HEK293 (cell line): ENCODE data around the gene SCYL1.

ENCODE experiments used
- CTCF ChIA-PET: fragments of 350-600 bp; formaldehyde crosslinking; extraction: SDS; loops from one replicate; lab custom pipeline; 2021; ENCODE audit warnings: antibody characterized with exemption; lab: Yijun Ruan, JAX
- POLR2A ChIA-PET: fragments of 300-600 bp; formaldehyde crosslinking; extraction: SDS; loops from one replicate; lab custom pipeline; 2020; ENCODE audit warnings: antibody characterized with exemption, inconsistent platforms; lab: Yijun Ruan, JAX
- H3K27ac ChIP-seq: fragments of 200-500 bp; sonication (Bioruptor generic); 2 replicates; pipeline ENCODE4 v1.5.1; 2014; ENCODE audit warnings: low read depth, low read length, control low read depth, inconsistent platforms; ENCODE audit errors: extremely low read depth
- H3K36me3 ChIP-seq, 2 experiments: fragments of 200-500 bp in 1 of 2; sonication (Bioruptor generic) in 1 of 2; 1 replicate in 1 of 2; 2 replicates in 1 of 2; pipeline ENCODE4 v1.5.1; 2014 to 2017; ENCODE audit warnings: inconsistent platforms in 2 of 2, low read length in 2 of 2; ENCODE audit not compliant: control insufficient read depth in 2 of 2, insufficient read depth in 1 of 2
- H3K4me1 ChIP-seq: fragments of 200-500 bp; sonication (Bioruptor generic); 2 replicates; pipeline ENCODE4 v1.5.1; 2014; ENCODE audit warnings: mild to moderate bottlenecking, low read length, inconsistent platforms; ENCODE audit not compliant: control insufficient read depth, insufficient read depth
- H3K4me3 ChIP-seq: 2 replicates; pipeline ENCODE4 v1.5.1; 2011; ENCODE audit warnings: low read depth, mild to moderate bottlenecking, control low read depth, low read length, moderate library complexity
- H3K9me3 ChIP-seq: fragments of 200-500 bp; sonication (Bioruptor generic); 2 replicates; pipeline ENCODE4 v1.5.1; 2014; ENCODE audit warnings: low read depth, low read length, inconsistent platforms; ENCODE audit not compliant: control insufficient read depth, insufficient read depth
- CTCF ChIP-seq: fragments of 450-650 bp; formaldehyde crosslinking; IDR thresholded peaks from 2 replicates; pipeline ENCODE4 v1.5.1; 2016; ENCODE audit warnings: missing biosample characterization, missing genetic modification characterization
- MEIS1 ChIP-seq: sonication (generic); formaldehyde crosslinking; IDR thresholded peaks from 2 replicates; pipeline ENCODE4 v1.8.1; 2022; ENCODE audit warnings: missing genetic modification reagents, mild to moderate bottlenecking, borderline replicate concordance
- MYNN ChIP-seq: fragments of 450-650 bp; formaldehyde crosslinking; IDR thresholded peaks from 2 replicates; pipeline ENCODE4 v1.5.1; 2016; ENCODE audit warnings: missing biosample characterization, missing genetic modification characterization, borderline replicate concordance
- MZF1 ChIP-seq: fragments of 450-650 bp; formaldehyde crosslinking; IDR thresholded peaks from 2 replicates; pipeline ENCODE4 v1.5.1; 2017; ENCODE audit warnings: missing biosample characterization, missing genetic modification characterization, borderline replicate concordance
- PRDM2 ChIP-seq: fragments of 450-650 bp; formaldehyde crosslinking; IDR thresholded peaks from 2 replicates; pipeline ENCODE4 v1.5.1; 2016; ENCODE audit warnings: missing biosample characterization, missing genetic modification characterization, borderline replicate concordance
- RBAK ChIP-seq: fragments of 450-650 bp; formaldehyde crosslinking; IDR thresholded peaks from 2 replicates; pipeline ENCODE4 v1.5.1; 2016; ENCODE audit warnings: missing biosample characterization, missing genetic modification characterization
- SCRT1 ChIP-seq: fragments of 450-650 bp; formaldehyde crosslinking; IDR thresholded peaks from 2 replicates; pipeline ENCODE4 v1.5.1; 2016; ENCODE audit warnings: missing biosample characterization, missing genetic modification characterization, borderline replicate concordance
- SP3 ChIP-seq: fragments of 450-650 bp; formaldehyde crosslinking; IDR thresholded peaks from 2 replicates; pipeline ENCODE4 v1.5.1; 2016; ENCODE audit warnings: missing biosample characterization, missing genetic modification characterization
- TCF7L2 ChIP-seq: IDR thresholded peaks from 2 replicates; pipeline ENCODE4 v1.6.1; 2011; ENCODE audit warnings: low read depth, mild to moderate bottlenecking, inconsistent platforms, low read length, moderate library complexity, borderline replicate concordance
- WT1 ChIP-seq: fragments of 450-650 bp; formaldehyde crosslinking; IDR thresholded peaks from 2 replicates; pipeline ENCODE4 v1.5.1; 2016; ENCODE audit warnings: missing biosample characterization, missing genetic modification characterization
- ZFHX2 ChIP-seq: fragments of 450-650 bp; formaldehyde crosslinking; conservative IDR thresholded peaks from 2 replicates; pipeline ENCODE4 v1.5.1; 2016; ENCODE audit warnings: missing biosample characterization, missing genetic modification characterization
- ZFP3 ChIP-seq: fragments of 450-650 bp; formaldehyde crosslinking; IDR thresholded peaks from 2 replicates; pipeline ENCODE4 v1.5.1; 2016; ENCODE audit warnings: low read depth, missing biosample characterization, missing genetic modification characterization
- ZNF132 ChIP-seq: fragments of 450-650 bp; formaldehyde crosslinking; IDR thresholded peaks from 2 replicates; pipeline ENCODE4 v1.5.1; 2017; ENCODE audit warnings: missing biosample characterization, missing genetic modification characterization, borderline replicate concordance
- ZNF16 ChIP-seq: fragments of 450-650 bp; formaldehyde crosslinking; IDR thresholded peaks from 2 replicates; pipeline ENCODE4 v1.5.1; 2016; ENCODE audit warnings: low read depth, missing biosample characterization, missing genetic modification characterization
- ZNF292 ChIP-seq: fragments of 450-650 bp; formaldehyde crosslinking; IDR thresholded peaks from 2 replicates; pipeline ENCODE4 v1.5.1; 2016; ENCODE audit warnings: low read depth, missing biosample characterization, missing genetic modification characterization, borderline replicate concordance
- ZNF324 ChIP-seq: fragments of 450-650 bp; formaldehyde crosslinking; IDR thresholded peaks from 2 replicates; pipeline ENCODE4 v1.5.1; 2016; ENCODE audit warnings: missing biosample characterization, missing genetic modification characterization
- ZNF596 ChIP-seq: fragments of 450-650 bp; IDR thresholded peaks from 2 replicates; pipeline ENCODE4 v1.5.0; 2018; ENCODE audit warnings: missing biosample characterization, mild to moderate bottlenecking, missing genetic modification characterization, moderate library complexity
- ZNF610 ChIP-seq: fragments of 450-650 bp; formaldehyde crosslinking; IDR thresholded peaks from 2 replicates; pipeline ENCODE4 v1.5.1; 2016; ENCODE audit warnings: missing biosample characterization, missing genetic modification characterization, borderline replicate concordance
- ZNF621 ChIP-seq: fragments of 450-650 bp; formaldehyde crosslinking; IDR thresholded peaks from 2 replicates; pipeline ENCODE4 v1.5.1; 2017; ENCODE audit warnings: missing biosample characterization, missing genetic modification characterization
- ZNF791 ChIP-seq: fragments of 450-650 bp; formaldehyde crosslinking; IDR thresholded peaks from 2 replicates; pipeline ENCODE4 v1.5.1; 2016; ENCODE audit warnings: missing biosample characterization, missing genetic modification characterization
- ZSCAN5A ChIP-seq: fragments of 450-650 bp; formaldehyde crosslinking; IDR thresholded peaks from 2 replicates; pipeline ENCODE4 v1.5.1; 2016; ENCODE audit warnings: missing biosample characterization, missing genetic modification characterization
- TF ChIP-seq, protein P1 (sequence below): fragments of 450-650 bp; formaldehyde crosslinking; IDR thresholded peaks from 2 replicates; pipeline ENCODE4 v1.5.1; 2016; ENCODE audit warnings: missing biosample characterization, missing genetic modification characterization, borderline replicate concordance
- TF ChIP-seq, protein P2 (sequence below): fragments of 450-650 bp; formaldehyde crosslinking; IDR thresholded peaks from 2 replicates; pipeline ENCODE4 v1.5.1; 2016; ENCODE audit warnings: missing biosample characterization, missing genetic modification characterization

The SCYL1 gene

DNA sequence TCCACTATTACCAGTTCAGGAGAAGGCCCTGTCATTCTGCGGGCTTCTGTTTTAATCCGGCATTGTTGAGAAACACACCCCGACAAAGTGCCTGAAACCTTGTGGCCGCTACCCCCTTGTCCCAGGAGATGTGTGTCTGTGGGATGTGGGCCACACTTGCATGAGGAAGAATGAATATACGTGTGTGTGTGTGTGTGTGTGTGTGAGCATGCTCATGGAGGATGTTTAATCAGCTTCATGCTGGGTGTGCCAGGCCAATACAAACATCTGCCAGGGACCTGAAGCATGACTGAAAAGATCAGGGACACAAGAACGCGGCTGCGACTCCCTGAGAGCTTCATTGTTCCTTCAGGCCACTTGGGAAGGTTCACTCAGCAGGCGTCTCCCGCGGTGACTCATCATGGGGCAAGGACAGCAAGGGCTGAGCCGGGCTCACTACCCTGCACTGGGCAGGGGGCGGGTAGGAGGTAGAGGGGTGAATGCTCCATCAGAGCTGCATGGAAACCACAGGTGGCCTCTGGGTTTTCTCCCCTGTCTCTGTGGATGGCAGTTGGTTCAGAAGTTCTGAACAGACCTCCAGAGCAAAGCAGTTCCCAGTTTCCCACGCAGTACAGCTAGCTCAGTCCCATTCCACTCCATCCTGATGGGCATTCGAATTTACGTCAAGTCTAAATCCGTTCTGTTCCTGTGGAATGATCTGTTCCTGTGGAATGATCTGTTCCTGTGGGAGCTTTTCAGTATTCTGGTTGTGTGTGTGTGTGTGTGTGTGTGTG, 33.1 kb upstream of the SCYL1 start (continued):
- TF ChIP-seq ZSCAN5A (tag by site-specific recombination) (no peak), ZFHX2 (tag by site-specific recombination) (0 out of 2 replicates have a peak, but pooled peaks have one; percentile 5), ZNF292 (tag by site-specific recombination) (no peak), ZNF596 (tag by site-specific recombination) (no peak), ZNF324 (tag by site-specific recombination) (0 out of 2 replicates have a peak, but pooled peaks have one; percentile 50), ZFP3 (no peak), SP3 (no peak), ZNF132 (tag by site-specific recombination) (no peak), CTCF (tag by site-specific recombination) (no peak)
- TF ChIP-seq, protein P1, sequence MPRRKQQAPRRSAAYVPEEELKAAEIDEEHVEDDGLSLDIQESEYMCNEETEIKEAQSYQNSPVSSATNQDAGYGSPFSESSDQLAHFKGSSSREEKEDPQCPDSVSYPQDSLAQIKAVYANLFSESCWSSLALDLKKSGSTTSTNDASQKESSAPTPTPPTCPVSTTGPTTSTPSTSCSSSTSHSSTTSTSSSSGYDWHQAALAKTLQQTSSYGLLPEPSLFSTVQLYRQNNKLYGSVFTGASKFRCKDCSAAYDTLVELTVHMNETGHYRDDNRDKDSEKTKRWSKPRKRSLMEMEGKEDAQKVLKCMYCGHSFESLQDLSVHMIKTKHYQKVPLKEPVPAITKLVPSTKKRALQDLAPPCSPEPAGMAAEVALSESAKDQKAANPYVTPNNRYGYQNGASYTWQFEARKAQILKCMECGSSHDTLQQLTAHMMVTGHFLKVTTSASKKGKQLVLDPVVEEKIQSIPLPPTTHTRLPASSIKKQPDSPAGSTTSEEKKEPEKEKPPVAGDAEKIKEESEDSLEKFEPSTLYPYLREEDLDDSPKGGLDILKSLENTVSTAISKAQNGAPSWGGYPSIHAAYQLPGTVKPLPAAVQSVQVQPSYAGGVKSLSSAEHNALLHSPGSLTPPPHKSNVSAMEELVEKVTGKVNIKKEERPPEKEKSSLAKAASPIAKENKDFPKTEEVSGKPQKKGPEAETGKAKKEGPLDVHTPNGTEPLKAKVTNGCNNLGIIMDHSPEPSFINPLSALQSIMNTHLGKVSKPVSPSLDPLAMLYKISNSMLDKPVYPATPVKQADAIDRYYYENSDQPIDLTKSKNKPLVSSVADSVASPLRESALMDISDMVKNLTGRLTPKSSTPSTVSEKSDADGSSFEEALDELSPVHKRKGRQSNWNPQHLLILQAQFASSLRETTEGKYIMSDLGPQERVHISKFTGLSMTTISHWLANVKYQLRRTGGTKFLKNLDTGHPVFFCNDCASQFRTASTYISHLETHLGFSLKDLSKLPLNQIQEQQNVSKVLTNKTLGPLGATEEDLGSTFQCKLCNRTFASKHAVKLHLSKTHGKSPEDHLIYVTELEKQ = no peak

- no peaks in the 10 kb centered on the region for H3K9me3 ChIP-seq
- ChIA-PET CTCF (interaction anchor here (0.5 to 1.4 kb wide), 6 partner anchors 13 to 126 kb away, joined by 3 to 8 read pairs (median 4); no protein-coding TSS in a partner anchor), POLR2A (interaction anchor here (1.1 to 28.2 kb wide), 6 partner anchors 10 to 70 kb away, joined by 3 to 1129 read pairs (median 18); partner anchors contain the start of genes MALAT1 and NEAT1)
- H3K4me1 ChIP-seq = peaks cover 34% of the 10 kb centered on the region
- peak overlapping the region; percentile 62 for H3K27ac ChIP-seq
- H3K36me3 ChIP-seq = no peaks in the 10 kb centered on the region
- no peak overlapping the region for H3K4me3 ChIP-seq
- TF ChIP-seq ZNF791 (no peak), TCF7L2 (no peak), ZNF16 (no peak), ZNF610 (tag by site-specific recombination) (no peak), SCRT1 (tag by site-specific recombination) (no peak), WT1 (tag by site-specific recombination) (no peak), MEIS1 (CRISPR knock-in tag) (no peak), MZF1 (tag by site-specific recombination) (no peak), PRDM2 (tag by site-specific recombination) (no peak), MYNN (tag by site-specific recombination) (no peak), RBAK (tag by site-specific recombination) (no peak), ZNF621 (tag by site-specific recombination) (no peak)
- TF ChIP-seq, protein P2, sequence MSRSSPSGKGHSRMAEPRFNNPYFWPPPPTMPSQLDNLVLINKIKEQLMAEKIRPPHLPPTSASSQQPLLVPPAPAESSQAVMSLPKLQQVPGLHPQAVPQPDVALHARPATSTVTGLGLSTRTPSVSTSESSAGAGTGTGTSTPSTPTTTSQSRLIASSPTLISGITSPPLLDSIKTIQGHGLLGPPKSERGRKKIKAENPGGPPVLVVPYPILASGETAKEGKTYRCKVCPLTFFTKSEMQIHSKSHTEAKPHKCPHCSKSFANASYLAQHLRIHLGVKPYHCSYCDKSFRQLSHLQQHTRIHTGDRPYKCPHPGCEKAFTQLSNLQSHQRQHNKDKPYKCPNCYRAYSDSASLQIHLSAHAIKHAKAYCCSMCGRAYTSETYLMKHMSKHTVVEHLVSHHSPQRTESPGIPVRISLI = no peak
These were observed 32.6 kb upstream of the SCYL1 start for GRCh38 chr11:65492387-65492636.
